Neuron (in vitro differentiated cells): ENCODE results near the gene POU5F2.

Experiments
- H2AFZ ChIP-seq: one replicate; pipeline ENCODE4 v1.6.1; 2013; ENCODE audit warnings: low read depth, mild to moderate bottlenecking, inconsistent platforms, low read length, moderate library complexity
- H3K27me3 ChIP-seq: one replicate; pipeline ENCODE4 v1.6.1; 2013; ENCODE audit warnings: low read length; ENCODE audit not compliant: insufficient read depth
- H3K36me3 ChIP-seq: one replicate; pipeline ENCODE4 v1.6.1; 2013; ENCODE audit warnings: low read length; ENCODE audit not compliant: insufficient read depth
- H3K4me1 ChIP-seq: one replicate; pipeline ENCODE4 v1.6.1; 2013; ENCODE audit warnings: low read length; ENCODE audit not compliant: insufficient read depth
- H3K4me3 ChIP-seq: 2 replicates; pipeline ENCODE4 v1.5.1; 2013; ENCODE audit warnings: mild to moderate bottlenecking, low read length, moderate library complexity
- H3K9me3 ChIP-seq: one replicate; pipeline ENCODE4 v1.6.1; 2013; ENCODE audit warnings: low read length

The POU5F2 gene, protein sequence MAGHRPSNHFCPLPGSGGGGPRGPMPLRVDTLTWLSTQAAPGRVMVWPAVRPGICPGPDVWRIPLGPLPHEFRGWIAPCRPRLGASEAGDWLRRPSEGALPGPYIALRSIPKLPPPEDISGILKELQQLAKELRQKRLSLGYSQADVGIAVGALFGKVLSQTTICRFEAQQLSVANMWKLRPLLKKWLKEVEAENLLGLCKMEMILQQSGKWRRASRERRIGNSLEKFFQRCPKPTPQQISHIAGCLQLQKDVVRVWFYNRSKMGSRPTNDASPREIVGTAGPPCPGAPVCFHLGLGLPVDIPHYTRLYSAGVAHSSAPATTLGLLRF

DNA sequence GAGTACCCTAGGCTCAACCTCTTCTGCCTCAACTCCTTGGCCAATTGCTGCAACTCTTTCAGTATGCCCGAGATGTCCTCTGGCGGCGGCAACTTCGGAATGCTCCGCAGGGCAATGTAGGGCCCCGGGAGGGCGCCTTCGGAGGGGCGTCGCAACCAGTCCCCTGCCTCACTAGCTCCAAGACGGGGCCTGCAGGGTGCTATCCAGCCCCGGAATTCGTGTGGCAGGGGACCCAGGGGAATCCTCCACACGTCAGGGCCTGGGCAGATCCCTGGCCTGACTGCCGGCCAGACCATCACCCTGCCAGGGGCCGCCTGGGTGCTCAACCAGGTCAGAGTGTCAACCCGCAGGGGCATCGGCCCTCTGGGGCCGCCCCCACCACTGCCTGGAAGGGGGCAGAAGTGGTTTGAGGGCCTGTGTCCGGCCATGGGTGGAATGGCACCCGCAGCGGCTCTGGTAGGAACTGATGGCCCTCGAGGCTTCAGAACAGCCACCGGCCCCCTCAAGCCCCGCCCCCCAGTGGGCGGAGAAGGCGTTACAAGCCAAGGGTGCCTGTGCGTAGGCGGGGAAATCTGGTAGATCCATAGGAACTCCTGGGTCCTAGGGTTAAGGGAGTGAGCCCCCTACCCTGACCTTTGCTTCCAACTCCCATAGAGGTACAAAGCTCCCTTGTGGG, at the start of gene POU5F2:
Gene POU5F2 (minus strand): TSS at position 465 of the 676 bp plus-strand sequence. CDS start 37 bp downstream, at position 428.
- H3K9me3 ChIP-seq = peaks cover 14% of the 10 kb centered on the region
- no peak within 1 kb of the TSS for H3K4me3 ChIP-seq
- H2AFZ ChIP-seq = no peak within 1 kb of the TSS
- H3K27me3 ChIP-seq = no peaks in the 10 kb centered on the region
- peaks cover 3% of the 10 kb centered on the region for H3K36me3 ChIP-seq
- peaks cover 4% of the 10 kb centered on the region for H3K4me1 ChIP-seq

DNA sequence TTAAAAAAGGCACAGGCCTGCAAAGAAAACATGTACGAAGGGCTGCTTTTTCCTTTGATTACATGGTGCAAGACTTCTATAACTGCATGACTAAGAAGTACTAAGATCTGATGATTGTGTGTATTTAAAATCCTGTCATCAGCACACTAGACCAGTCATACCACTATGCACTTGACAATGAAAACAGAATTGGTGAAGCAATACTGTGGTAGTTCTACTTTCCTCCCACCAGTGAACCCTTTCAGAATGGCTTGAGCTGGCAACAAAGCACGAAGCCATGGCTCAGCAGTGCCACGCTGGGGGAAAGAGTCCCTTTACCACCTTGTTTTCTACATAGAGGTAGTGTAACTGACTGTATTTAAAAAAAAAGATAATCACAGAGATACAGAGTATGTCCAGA, 49.0 kb upstream of the POU5F2 start:
- Histone ChIP-seq H3K4me3 (no peak overlapping the region), H2AFZ (no peak overlapping the region), H3K36me3 (no peaks in the 10 kb centered on the region), H3K4me1 (peaks cover 7% of the 10 kb centered on the region), H3K9me3 (peaks cover 5% of the 10 kb centered on the region), H3K27me3 (no peaks in the 10 kb centered on the region)

DNA sequence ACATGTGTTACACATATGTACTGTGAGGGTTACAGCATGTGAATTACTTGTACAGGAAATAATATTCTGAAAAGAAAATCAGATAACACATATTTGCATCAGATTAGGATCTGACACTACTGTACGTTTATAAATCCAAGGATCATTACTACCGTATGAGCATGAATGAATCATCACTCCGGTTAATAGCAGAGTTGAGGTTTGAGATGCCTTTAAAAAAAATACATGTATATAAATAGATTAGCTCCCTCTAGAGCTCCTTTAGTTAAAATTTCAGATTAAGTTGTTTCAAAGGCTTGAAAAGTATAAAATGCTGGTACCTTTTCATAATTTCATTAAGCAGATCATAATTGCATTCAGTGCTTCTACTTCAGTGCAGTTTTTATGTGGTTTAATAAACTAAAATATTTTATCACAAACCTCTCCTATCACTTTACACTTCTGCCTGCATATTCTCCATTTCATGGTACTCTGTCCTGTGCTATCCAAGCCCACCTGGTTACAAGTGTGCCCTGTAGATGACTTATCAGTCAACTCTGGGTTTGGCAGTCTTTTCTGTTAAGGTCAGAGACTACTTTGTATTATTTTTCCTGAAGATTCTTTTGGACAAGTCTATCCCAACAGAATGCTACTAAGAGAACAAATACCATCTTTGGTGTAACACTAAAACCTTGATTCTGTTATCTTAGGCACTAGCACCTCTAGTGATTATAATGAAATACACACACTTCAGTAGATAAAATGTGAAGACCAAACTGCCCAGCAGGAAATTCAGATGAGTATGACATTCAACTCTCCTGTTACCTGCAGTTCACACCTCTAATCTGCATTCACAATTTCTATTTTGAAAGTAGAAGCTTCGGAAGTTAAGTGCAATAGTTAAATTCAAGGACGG, 48.0 kb upstream of the POU5F2 start:
- Histone ChIP-seq H3K27me3 (no peaks in the 10 kb centered on the region), H3K4me3 (no peak overlapping the region), H3K4me1 (peaks cover 7% of the 10 kb centered on the region), H3K36me3 (no peaks in the 10 kb centered on the region), H3K9me3 (peaks cover 5% of the 10 kb centered on the region), H2AFZ (no peak overlapping the region)

GRCh38 chr5:93787598-93787997, 46.2 kb upstream of the POU5F2 start:
- peaks cover 7% of the 10 kb centered on the region for H3K4me1 ChIP-seq
- no peak overlapping the region for H3K4me3 ChIP-seq
- H2AFZ ChIP-seq = no peak overlapping the region
- no peaks in the 10 kb centered on the region for H3K27me3 ChIP-seq
- H3K9me3 ChIP-seq = no peaks in the 10 kb centered on the region
- H3K36me3 ChIP-seq = no peaks in the 10 kb centered on the region

DNA sequence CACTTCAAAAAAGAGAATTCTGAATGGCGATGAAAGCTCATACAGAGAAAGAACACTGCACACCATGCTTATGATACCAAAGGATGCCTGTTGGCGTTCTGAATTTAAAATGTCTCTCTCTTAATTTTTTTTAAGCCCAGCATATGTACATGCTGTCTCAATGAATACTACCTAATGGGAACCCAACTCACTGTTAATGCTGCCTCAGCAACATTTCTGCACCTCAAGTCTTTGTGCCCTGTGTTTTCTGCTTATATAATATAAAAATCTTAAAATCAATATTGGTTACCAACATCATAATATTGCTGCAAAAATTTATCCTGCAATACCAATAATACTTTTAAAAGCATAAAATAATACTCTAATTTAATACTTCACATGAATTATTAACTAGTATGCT, 44.1 kb upstream of the POU5F2 start:
- Histone ChIP-seq H3K27me3 (no peaks in the 10 kb centered on the region), H2AFZ (no peak overlapping the region), H3K36me3 (no peaks in the 10 kb centered on the region), H3K9me3 (no peaks in the 10 kb centered on the region), H3K4me1 (peaks cover 2% of the 10 kb centered on the region), H3K4me3 (no peak overlapping the region)

- Histone ChIP-seq H3K9me3 (no peaks in the 10 kb centered on the region), H3K4me3 (no peak overlapping the region), H3K27me3 (no peaks in the 10 kb centered on the region), H3K4me1 (peaks cover 26% of the 10 kb centered on the region), H3K36me3 (no peaks in the 10 kb centered on the region), H2AFZ (no peak overlapping the region)
Measured at GRCh38 chr5:93782978-93783377, 41.6 kb upstream of the POU5F2 start.

- Histone ChIP-seq H3K36me3 (no peaks in the 10 kb centered on the region), H3K27me3 (no peaks in the 10 kb centered on the region), H2AFZ (no peak overlapping the region), H3K9me3 (peaks cover 2% of the 10 kb centered on the region), H3K4me1 (peaks cover 33% of the 10 kb centered on the region), H3K4me3 (no peak overlapping the region)
Measured at GRCh38 chr5:93777620-93778019, 36.2 kb upstream of the POU5F2 start.

- Histone ChIP-seq H3K9me3 (peaks cover 5% of the 10 kb centered on the region), H3K27me3 (no peaks in the 10 kb centered on the region), H3K4me1 (no peaks in the 10 kb centered on the region), H3K36me3 (no peaks in the 10 kb centered on the region), H2AFZ (no peak overlapping the region), H3K4me3 (no peak overlapping the region)
Measured at GRCh38 chr5:93756372-93756771, 15.0 kb upstream of the POU5F2 start.

DNA sequence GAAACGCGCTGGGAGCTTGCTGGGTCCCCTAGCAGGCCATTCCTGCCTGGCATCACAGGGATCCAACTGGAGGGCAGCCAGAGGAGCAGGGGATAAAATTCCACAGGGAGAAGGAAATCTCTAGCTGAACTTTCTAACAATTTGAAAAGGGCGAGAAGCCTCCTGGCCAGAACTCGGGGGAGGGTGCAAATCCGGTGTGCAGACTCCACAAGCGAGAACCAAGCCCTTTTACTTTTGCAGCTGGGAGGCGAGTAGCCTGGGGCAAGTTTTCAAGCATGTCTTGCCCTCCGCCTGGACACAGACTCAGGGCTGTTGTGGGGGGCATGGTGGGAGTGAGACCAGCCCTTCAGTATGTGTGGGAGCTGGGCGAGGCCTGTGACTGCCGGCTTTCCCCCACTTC, 14.3 kb upstream of the POU5F2 start:
- Histone ChIP-seq H3K4me1 (no peaks in the 10 kb centered on the region), H2AFZ (no peak overlapping the region), H3K9me3 (peaks cover 1% of the 10 kb centered on the region), H3K4me3 (no peak overlapping the region), H3K27me3 (no peaks in the 10 kb centered on the region), H3K36me3 (no peaks in the 10 kb centered on the region)

- peaks cover 13% of the 10 kb centered on the region for H3K4me1 ChIP-seq
- H3K9me3 ChIP-seq = peaks cover 4% of the 10 kb centered on the region
- no peak overlapping the region for H2AFZ ChIP-seq
- no peak overlapping the region for H3K4me3 ChIP-seq
- no peaks in the 10 kb centered on the region for H3K27me3 ChIP-seq
- no peaks in the 10 kb centered on the region for H3K36me3 ChIP-seq
Measured at GRCh38 chr5:93748875-93749397, 7.5 kb upstream of the POU5F2 start.

GRCh38 chr5:93746406-93747056, 5.1 kb upstream of the POU5F2 start:
- Histone ChIP-seq H3K4me1 (peaks cover 16% of the 10 kb centered on the region), H3K36me3 (no peaks in the 10 kb centered on the region), H3K9me3 (peaks cover 7% of the 10 kb centered on the region), H3K27me3 (no peaks in the 10 kb centered on the region), H3K4me3 (no peak overlapping the region), H2AFZ (no peak overlapping the region)

DNA sequence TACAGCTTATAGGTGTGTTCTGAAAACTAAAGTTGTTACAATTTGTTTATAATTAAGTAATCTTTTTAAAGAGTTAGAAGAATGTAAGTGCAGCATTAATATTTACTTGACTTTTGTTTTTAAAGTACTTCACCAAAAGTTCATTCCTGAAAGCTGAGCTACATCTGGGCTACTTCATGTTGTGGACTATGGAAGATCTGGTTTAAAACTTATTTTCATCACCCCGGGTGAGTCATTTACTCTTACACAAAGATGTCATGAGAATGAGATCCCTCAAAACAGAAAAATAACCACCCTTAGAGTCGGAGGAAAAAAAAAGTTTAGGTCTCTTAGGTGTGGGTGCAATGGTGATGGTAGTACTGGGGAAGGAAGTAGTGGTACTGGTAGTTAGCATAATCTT, 5.1 kb downstream of the POU5F2 start:
- Histone ChIP-seq H3K36me3 (peaks cover 3% of the 10 kb centered on the region), H2AFZ (no peak overlapping the region), H3K27me3 (no peaks in the 10 kb centered on the region), H3K4me1 (peaks cover 5% of the 10 kb centered on the region), H3K4me3 (no peak overlapping the region), H3K9me3 (peaks cover 8% of the 10 kb centered on the region)
